IMR-90 (cell line): Measurements from ENCODE around the gene DCUN1D5. TPM values are rescaled to one million over a fixed set of nuclear protein-coding genes. Genes with fewer than 3 reads are reported as not detected.

Experiments used
- ATAC-seq: fragments of 200-7000 bp; cut with Tn5 transposase; 2 replicates; pipeline ENCODE4 v1.9.1; 2020; ENCODE audit warnings: low read depth, mild to moderate bottlenecking, moderate library complexity
- BruUV-seq: library from RNA; stranded (reverse); fragments of 400-500 nt; replicated peaks from 2 replicates; lab custom pipeline; 2021; lab: Mats Ljungman, UMichigan
- CTCF ChIA-PET: fragments of 300-600 bp; formaldehyde crosslinking; extraction: SDS; loops from one replicate; lab custom pipeline; 2021; ENCODE audit warnings: antibody characterized with exemption; lab: Yijun Ruan, JAX
- POLR2A ChIA-PET: fragments of 300-600 bp; sonication (Branson Sonifier 250); formaldehyde crosslinking; loops from one replicate; lab custom pipeline; 2022; ENCODE audit warnings: antibody characterized with exemption; ENCODE audit not compliant: unreplicated experiment; lab: Charles Lee
- DNase-seq: peaks from one replicate; pipeline ENCODE4 v3.0.0; 2013
- H2AFZ ChIP-seq: replicated peaks from 2 replicates; pipeline ENCODE3; 2013; ENCODE audit warnings: low read length, mild to moderate bottlenecking; ENCODE audit not compliant: poor library complexity
- H2AK5ac ChIP-seq: 2 replicates; pipeline ENCODE4 v1.6.1; 2013; ENCODE audit warnings: low read depth, low read length, inconsistent platforms
- H2AK9ac ChIP-seq: replicated peaks from 2 replicates; pipeline ENCODE3; 2013; ENCODE audit warnings: mild to moderate bottlenecking, low read depth, low read length, moderate library complexity; ENCODE audit not compliant: poor library complexity
- H2BK120ac ChIP-seq: 2 replicates; pipeline ENCODE4 v1.6.1; 2013; ENCODE audit warnings: low read depth, low read length, inconsistent platforms
- H2BK15ac ChIP-seq: 3 replicates; pipeline ENCODE4 v1.6.1; 2013; ENCODE audit warnings: low read depth, low read length, inconsistent platforms
- H2BK20ac ChIP-seq: 2 replicates; pipeline ENCODE4 v1.6.1; 2013; ENCODE audit warnings: low read depth, mild to moderate bottlenecking, inconsistent platforms, low read length, moderate library complexity
- H2BK5ac ChIP-seq: 2 replicates; pipeline ENCODE4 v1.6.1; 2013; ENCODE audit warnings: mild to moderate bottlenecking, low read depth, low read length, inconsistent platforms; ENCODE audit not compliant: poor library complexity, severe bottlenecking
- H3K14ac ChIP-seq: replicated peaks from 2 replicates; pipeline ENCODE4 v1.6.1; 2013; ENCODE audit warnings: low read depth, low read length, inconsistent platforms
- H3K18ac ChIP-seq: 2 replicates; pipeline ENCODE4 v1.6.1; 2013; ENCODE audit warnings: low read depth, low read length, control low read depth
- H3K23ac ChIP-seq: 2 replicates; pipeline ENCODE4 v1.6.1; 2013; ENCODE audit warnings: low read depth, low read length, inconsistent platforms
- H3K27ac ChIP-seq: 2 replicates; pipeline ENCODE4 v1.5.1; 2013; ENCODE audit warnings: mild to moderate bottlenecking, control low read depth, low read length; ENCODE audit not compliant: insufficient read depth
- H3K27me3 ChIP-seq: 2 replicates; pipeline ENCODE4 v1.6.1; 2013; ENCODE audit warnings: low read length; ENCODE audit not compliant: control insufficient read depth, insufficient read depth
- H3K36me3 ChIP-seq: 2 replicates; pipeline ENCODE4 v1.6.1; 2013; ENCODE audit warnings: low read length, mixed read lengths; ENCODE audit not compliant: control insufficient read depth, insufficient read depth
- H3K4ac ChIP-seq: 2 replicates; pipeline ENCODE4 v1.6.1; 2013; ENCODE audit warnings: low read depth, low read length, inconsistent platforms
- H3K4me1 ChIP-seq: 2 replicates; pipeline ENCODE4 v1.6.1; 2013; ENCODE audit warnings: low read length, mixed read lengths; ENCODE audit not compliant: control insufficient read depth, insufficient read depth
- H3K4me2 ChIP-seq: 2 replicates; pipeline ENCODE4 v1.6.1; 2013; ENCODE audit warnings: low read depth, mild to moderate bottlenecking, control low read depth, low read length, moderate library complexity
- H3K4me3 ChIP-seq: 2 replicates; pipeline ENCODE4 v1.5.1; 2013; ENCODE audit warnings: low read depth, mild to moderate bottlenecking, control low read depth, low read length, moderate library complexity; ENCODE audit not compliant: insufficient read depth
- H3K56ac ChIP-seq: 2 replicates; pipeline ENCODE4 v1.6.1; 2013; ENCODE audit warnings: low read length, inconsistent platforms; ENCODE audit not compliant: insufficient read depth; ENCODE audit errors: extremely low read depth
- H3K79me1 ChIP-seq, 2 experiments: 2 replicates each; pipeline ENCODE4 v1.6.1; 2013; ENCODE audit warnings: low read length in 2 of 2, inconsistent platforms in 1 of 2, low read depth in 1 of 2
- H3K9ac ChIP-seq: 2 replicates; pipeline ENCODE4 v1.6.1; 2013; ENCODE audit warnings: low read depth, low read length, control low read depth
- H3K9me1 ChIP-seq: 2 replicates; pipeline ENCODE4 v1.6.1; 2013; ENCODE audit warnings: low read length, inconsistent platforms; ENCODE audit not compliant: insufficient read depth
- H3K9me3 ChIP-seq: 2 replicates; pipeline ENCODE4 v1.6.1; 2013; ENCODE audit warnings: low read length; ENCODE audit not compliant: control insufficient read depth, insufficient read depth
- H4K20me1 ChIP-seq: 2 replicates; pipeline ENCODE4 v1.6.1; 2013; ENCODE audit warnings: low read length, inconsistent platforms; ENCODE audit not compliant: insufficient read depth
- H4K5ac ChIP-seq: 2 replicates; pipeline ENCODE4 v1.6.1; 2013; ENCODE audit warnings: mild to moderate bottlenecking, low read depth, low read length, control low read depth
- H4K8ac ChIP-seq, 2 experiments: 2 replicates each; pipeline ENCODE4 v1.6.1; 2013; ENCODE audit warnings: low read depth in 2 of 2, low read length in 2 of 2, control low read depth in 1 of 2, inconsistent platforms in 1 of 2
- H4K91ac ChIP-seq: 2 replicates; pipeline ENCODE4 v1.6.1; 2013; ENCODE audit warnings: low read depth, low read length, inconsistent platforms; ENCODE audit not compliant: insufficient read depth
- BHLHE40 ChIP-seq: fragments of 150-350 bp; IDR thresholded peaks from 2 replicates; pipeline ENCODE4 v1.6.1; 2016; ENCODE audit warnings: mild to moderate bottlenecking, low read depth, low read length
- FOS ChIP-seq: fragments of 150-350 bp; IDR thresholded peaks from 2 replicates; pipeline ENCODE4 v1.6.1; 2016; ENCODE audit warnings: low read depth, low read length
- MAFK ChIP-seq: IDR thresholded peaks from 2 replicates; pipeline ENCODE4 v1.6.1; 2012; ENCODE audit warnings: low read depth, low read length, improper control_type of control experiment
- MAZ ChIP-seq: IDR thresholded peaks from 2 replicates; pipeline ENCODE4 v1.6.1; 2012; ENCODE audit warnings: low read depth, mild to moderate bottlenecking, low read length, improper control_type of control experiment, moderate library complexity, borderline replicate concordance
- MXI1 ChIP-seq: IDR thresholded peaks from 2 replicates; pipeline ENCODE4 v1.6.1; 2012; ENCODE audit warnings: low read depth, mild to moderate bottlenecking, low read length, moderate library complexity, borderline replicate concordance
- NFE2L2 ChIP-seq: fragments of 150-350 bp; IDR thresholded peaks from 2 replicates; pipeline ENCODE4 v1.6.1; 2016; ENCODE audit warnings: low read depth, mild to moderate bottlenecking, low read length
- RAD21 ChIP-seq: IDR thresholded peaks from 2 replicates; pipeline ENCODE4 v1.6.1; 2012; ENCODE audit warnings: low read length, improper control_type of control experiment
- RCOR1 ChIP-seq: IDR thresholded peaks from 2 replicates; pipeline ENCODE4 v1.6.1; 2012; ENCODE audit warnings: mild to moderate bottlenecking, low read length, improper control_type of control experiment; ENCODE audit not compliant: insufficient replicate concordance
- dilution Hi-C: fragments of 300-500 bp; cut with HindIII; formaldehyde crosslinking; loops from one replicate; pipeline ENCODE4 v1.14.3; 2018; ENCODE audit warnings: low sequenced_read_pairs; ENCODE audit not compliant: unreplicated experiment
- in situ Hi-C: fragments of 300-500 bp; cut with MboI; formaldehyde crosslinking; loops from 3 replicates; pipeline ENCODE4 v1.14.3; 2019; ENCODE audit warnings: low sequenced_read_pairs, inconsistent platforms, mixed read lengths
- intact Hi-C: fragments of 100-400 bp; cut with micrococcal nuclease; formaldehyde crosslinking; loops from 2 replicates; pipeline ENCODE4 v1.10.0; 2022
- polyA plus RNA-seq, 3 experiments: library from polyadenylated mRNA; depleted of rRNA; stranded (reverse); fragments of >200 nt; gene quantifications; 2 replicates each; pipeline ENCODE4 v1.2.3, GENCODE V29; 2012; ENCODE audit warnings: low replicate concordance in 1 of 3
- total RNA-seq: library from RNA; depleted of rRNA; stranded (reverse); fragments of >200 nt; gene quantifications from 2 replicates; pipeline ENCODE4 v1.2.3, GENCODE V29; 2012

DCUN1D5 gene
- total and polyA plus RNA-seq, 2 of the 4 experiments (the other 2 are of a cell fraction) = 47.8 to 58.3 TPM

- TF ChIP-seq MXI1 (peak; percentile 97), FOS (no peak), NFE2L2 (no peak), MAFK (no peak), BHLHE40 (0 out of 2 replicates have a peak, but pooled peaks have one; percentile 61), RAD21 (peak; percentile 22; the same call in 1 of the 2 replicates), RCOR1 (no peak)
Observed at GRCh38 chr11:103108933-103109817, 17.2 kb upstream of the DCUN1D5 start, which contains the start of gene DYNC2H1 (continued).

DNA sequence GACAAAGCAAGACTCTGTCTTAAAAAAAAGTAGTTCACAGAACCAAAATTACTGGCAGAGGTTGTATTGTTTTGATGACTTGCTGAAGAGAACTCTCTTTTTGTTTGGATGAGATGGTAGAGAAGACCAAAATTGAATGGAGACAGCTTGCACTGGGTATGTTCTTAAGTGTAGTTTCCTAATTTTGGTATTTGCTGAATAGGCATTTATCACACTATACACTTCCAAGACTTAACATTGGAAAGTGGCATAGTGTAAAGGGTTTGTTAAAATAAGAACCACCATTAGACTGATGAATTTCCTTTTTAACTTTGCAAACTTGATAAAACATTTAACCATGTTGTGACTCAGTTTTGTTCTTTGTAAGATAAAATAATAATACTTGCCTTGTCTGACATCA, 5.3 kb upstream of the DCUN1D5 start:
- Histone ChIP-seq H3K9ac (no peak overlapping the region), H3K9me1 (peaks cover 3% of the 10 kb centered on the region; the same call in 1 of the 2 replicates), H2BK15ac (no peak overlapping the region), H4K91ac (no peak overlapping the region), H2AK5ac (no peak overlapping the region), H3K56ac (no peak overlapping the region), H3K18ac (no peak overlapping the region), H3K36me3 (no peaks in the 10 kb centered on the region), H4K8ac (no peak overlapping the region), H4K5ac (no peak overlapping the region), H3K4ac (no peak overlapping the region), H3K4me2 (no peak overlapping the region), H2AFZ (no peak overlapping the region), H3K14ac (no peak overlapping the region), H3K9me3 (no peaks in the 10 kb centered on the region), H3K23ac (no peak overlapping the region), H2BK20ac (no peak overlapping the region), H4K20me1 (no peaks in the 10 kb centered on the region), H3K79me1 (peaks cover 2 to 4% of the 10 kb centered on the region in 2 experiments; a peak in 3 of 4 replicates), H2BK120ac (no peak overlapping the region), H3K4me3 (no peak overlapping the region), H3K4me1 (no peaks in the 10 kb centered on the region), H2AK9ac (no peak overlapping the region), H2BK5ac (no peak overlapping the region), H3K27me3 (peaks cover 10% of the 10 kb centered on the region), H3K27ac (no peak overlapping the region)
- dilution Hi-C loops (no loop called here), intact Hi-C loops (no loop called here), in situ Hi-C loops (no loop called here)
- TF ChIP-seq MAZ (no peak), MAFK (peak; percentile 94)
- DNase-seq (no peak), ATAC-seq (no peak)
- CTCF ChIA-PET = no interaction called here
- BruUV-seq = no TSS peak
- POLR2A ChIA-PET = no interaction called here
